ENCODE results near the gene RHOG. TPM values are rescaled to one million over a fixed set of nuclear protein-coding genes. Genes with fewer than 3 reads are reported as not detected.

The RHOG gene
- total RNA-seq, 2 experiments from 2014 or later = 101 to 106 TPM

DNA sequence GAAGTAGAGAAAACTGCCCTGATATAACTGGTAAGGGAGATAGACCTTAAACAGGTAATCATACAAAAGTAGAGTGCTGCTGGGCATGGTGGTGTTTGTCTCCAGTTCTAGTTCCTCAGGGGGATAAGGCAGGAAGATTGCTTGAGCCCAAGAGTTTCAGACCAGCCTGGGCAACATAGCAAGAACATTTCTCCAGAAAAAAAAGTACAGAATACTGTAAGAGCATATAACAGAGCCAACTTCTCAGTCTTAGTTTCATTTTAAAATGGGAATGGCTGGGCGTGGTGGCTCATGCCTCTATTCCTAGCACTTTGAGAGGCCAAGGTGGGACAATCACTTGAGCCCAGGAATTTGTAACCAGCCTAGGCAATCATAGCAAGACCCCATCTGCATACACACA lies 4.5 kb upstream of the RHOG start:
- ChIA-PET POLR2A (interaction anchor here (15.1 kb wide), 1 partner anchor 7 kb away, joined by 577 read pairs; the partner anchor contains the start of gene STIM1), CTCF (interaction anchor here (3.3 to 10.7 kb wide), 2 partner anchors 8 to 228 kb away, joined by 8 to 216 read pairs; partner anchors contain the start of gene STIM1)
- H3K27ac Mint-ChIP-seq = peak overlapping the region; percentile 81
- TF ChIP-seq, protein P1, sequence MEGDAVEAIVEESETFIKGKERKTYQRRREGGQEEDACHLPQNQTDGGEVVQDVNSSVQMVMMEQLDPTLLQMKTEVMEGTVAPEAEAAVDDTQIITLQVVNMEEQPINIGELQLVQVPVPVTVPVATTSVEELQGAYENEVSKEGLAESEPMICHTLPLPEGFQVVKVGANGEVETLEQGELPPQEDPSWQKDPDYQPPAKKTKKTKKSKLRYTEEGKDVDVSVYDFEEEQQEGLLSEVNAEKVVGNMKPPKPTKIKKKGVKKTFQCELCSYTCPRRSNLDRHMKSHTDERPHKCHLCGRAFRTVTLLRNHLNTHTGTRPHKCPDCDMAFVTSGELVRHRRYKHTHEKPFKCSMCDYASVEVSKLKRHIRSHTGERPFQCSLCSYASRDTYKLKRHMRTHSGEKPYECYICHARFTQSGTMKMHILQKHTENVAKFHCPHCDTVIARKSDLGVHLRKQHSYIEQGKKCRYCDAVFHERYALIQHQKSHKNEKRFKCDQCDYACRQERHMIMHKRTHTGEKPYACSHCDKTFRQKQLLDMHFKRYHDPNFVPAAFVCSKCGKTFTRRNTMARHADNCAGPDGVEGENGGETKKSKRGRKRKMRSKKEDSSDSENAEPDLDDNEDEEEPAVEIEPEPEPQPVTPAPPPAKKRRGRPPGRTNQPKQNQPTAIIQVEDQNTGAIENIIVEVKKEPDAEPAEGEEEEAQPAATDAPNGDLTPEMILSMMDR (IDR thresholded peaks at IDR 0.05) = no peak
- no peak for DNase-seq
- H3K27me3 Mint-ChIP-seq = no peaks in the 10 kb centered on the region
- intact Hi-C loops (cut with DNase I, micrococcal nuclease) = loop anchor here in 1 of 2 experiments (5.0 kb wide), 1 partner anchor 37 kb away; no protein-coding TSS in a partner anchor
- Histone ChIP-seq H3K27me3 (ENCODE audit: control insufficient read depth in 1 of 2, insufficient read depth in 2 of 2, low read length in 2 of 2) (no peaks in the 10 kb centered on the region), H3K27ac (ENCODE audit: low read depth in 1 of 2, low read length in 2 of 2) (no peak overlapping the region), H3K36me3 (ENCODE audit: insufficient read depth, low read length) (no peaks in the 10 kb centered on the region), H3K9me3 (ENCODE audit: control insufficient read depth in 1 of 2, insufficient read depth in 1 of 2, low read length in 2 of 2) (no peaks in the 10 kb centered on the region), H3K4me3 (ENCODE audit: low read length) (no peak overlapping the region), H3K4me1 (ENCODE audit: insufficient read depth, low read length) (peaks cover 14% of the 10 kb centered on the region)
- peaks cover 7% of the 10 kb centered on the region for H3K36me3 Mint-ChIP-seq (ENCODE audit: low read depth)
- H3K4me1 Mint-ChIP-seq (ENCODE audit: low read depth) = peaks cover 35% of the 10 kb centered on the region
- H3K4me3 Mint-ChIP-seq = no peak overlapping the region
- ATAC-seq (ENCODE audit: poor library complexity) = no peak
- H3K9me3 Mint-ChIP-seq = no peaks in the 10 kb centered on the region

DNA sequence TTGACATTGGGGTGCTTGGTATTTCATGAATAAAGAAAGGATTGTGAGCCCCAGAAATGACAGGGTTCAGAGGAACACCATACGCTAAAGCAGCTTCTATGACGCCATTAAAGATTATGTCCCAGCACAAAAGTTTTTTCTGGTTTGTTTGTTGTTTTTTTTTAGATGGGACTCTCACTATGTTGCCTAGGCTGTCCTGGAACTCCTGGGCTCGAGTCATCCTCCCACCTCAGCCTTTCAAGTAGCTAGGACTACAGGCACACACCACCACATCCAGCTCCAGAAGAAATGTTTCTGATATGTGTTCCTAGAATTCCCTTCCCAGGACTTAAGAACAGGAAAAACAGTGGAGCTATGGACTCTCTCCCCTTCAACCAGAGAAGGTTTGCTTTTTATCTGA lies 2.6 kb upstream of the RHOG start:
- intact Hi-C loops (cut with DNase I, micrococcal nuclease) = no loop called here
- H3K27ac Mint-ChIP-seq = peak overlapping the region; percentile 82
- TF ChIP-seq, protein P1 (IDR thresholded peaks at IDR 0.05) = no peak
- peak overlapping the region; percentile 39 for H3K4me3 Mint-ChIP-seq
- Histone ChIP-seq H3K9me3 (ENCODE audit: control insufficient read depth in 1 of 2, insufficient read depth in 1 of 2, low read length in 2 of 2) (no peaks in the 10 kb centered on the region), H3K4me1 (ENCODE audit: insufficient read depth, low read length) (peaks cover 24% of the 10 kb centered on the region), H3K4me3 (ENCODE audit: low read length) (no peak overlapping the region), H3K27me3 (ENCODE audit: control insufficient read depth in 1 of 2, insufficient read depth in 2 of 2, low read length in 2 of 2) (no peaks in the 10 kb centered on the region), H3K27ac (ENCODE audit: low read depth in 1 of 2, low read length in 2 of 2) (no peak overlapping the region), H3K36me3 (ENCODE audit: insufficient read depth, low read length) (no peaks in the 10 kb centered on the region)
- H3K9me3 Mint-ChIP-seq = no peaks in the 10 kb centered on the region
- no peak for ATAC-seq (ENCODE audit: poor library complexity)
- CTCF ChIA-PET = interaction anchor here (1.0 to 10.7 kb wide), 5 partner anchors 10 to 230 kb away, joined by 3 to 216 read pairs (median 4); partner anchors contain the start of gene STIM1
- POLR2A ChIA-PET = interaction anchor here (15.1 kb wide), 1 partner anchor 9 kb away, joined by 577 read pairs; the partner anchor contains the start of gene STIM1
- peaks cover 23% of the 10 kb centered on the region for H3K36me3 Mint-ChIP-seq (ENCODE audit: low read depth)
- H3K4me1 Mint-ChIP-seq (ENCODE audit: low read depth) = peaks cover 45% of the 10 kb centered on the region
- DNase-seq = no peak
- no peaks in the 10 kb centered on the region for H3K27me3 Mint-ChIP-seq

DNA sequence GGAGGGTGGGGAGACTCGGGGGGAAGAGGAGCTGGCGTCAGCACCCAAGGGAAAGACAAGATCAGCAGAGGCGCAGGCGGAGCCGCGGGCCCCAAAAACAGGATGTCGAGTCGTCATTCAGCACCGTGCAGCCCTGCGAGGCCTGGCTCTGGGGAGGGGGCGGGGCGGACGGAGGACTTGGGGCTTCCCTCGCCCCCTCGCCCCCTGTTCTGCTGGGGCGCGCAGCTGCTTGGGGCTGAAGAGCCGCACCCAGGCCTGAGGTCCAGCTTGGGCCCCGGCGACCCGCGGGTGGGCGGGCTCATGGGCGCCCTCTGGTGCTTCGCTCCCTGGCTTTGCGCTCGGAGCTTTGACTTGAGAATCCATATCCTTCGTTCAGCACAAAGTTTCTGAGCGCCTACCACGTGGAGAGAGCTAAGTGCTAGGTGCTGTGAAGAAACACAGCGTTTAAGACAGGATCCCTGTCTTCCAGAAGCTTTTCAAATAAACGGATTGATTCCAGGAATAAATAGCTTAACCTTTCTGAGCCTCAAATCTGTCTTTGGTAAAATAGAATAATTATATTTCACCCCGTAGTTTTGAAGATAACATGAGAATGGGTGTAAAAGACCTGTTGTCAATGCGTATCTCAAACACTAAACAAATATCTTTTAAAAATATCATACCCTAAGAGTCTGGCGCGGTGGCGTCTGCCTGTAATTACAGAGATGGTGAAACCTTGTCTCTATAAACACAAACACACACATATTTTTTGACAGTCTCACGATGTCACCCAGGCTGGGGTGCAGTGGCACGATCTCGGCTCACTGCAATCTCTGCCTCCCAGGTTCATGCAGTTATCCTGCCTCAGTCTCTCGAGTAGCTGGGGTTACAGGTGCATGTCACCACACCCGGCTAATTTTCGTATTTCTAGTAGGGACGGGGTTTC lies 929 bp upstream of the RHOG start:
- Histone ChIP-seq H3K27me3 (ENCODE audit: control insufficient read depth in 1 of 2, insufficient read depth in 2 of 2, low read length in 2 of 2) (no peaks in the 10 kb centered on the region), H3K9me3 (ENCODE audit: control insufficient read depth in 1 of 2, insufficient read depth in 1 of 2, low read length in 2 of 2) (no peaks in the 10 kb centered on the region), H3K36me3 (ENCODE audit: insufficient read depth, low read length) (no peaks in the 10 kb centered on the region), H3K4me1 (ENCODE audit: insufficient read depth, low read length) (peaks cover 40% of the 10 kb centered on the region), H3K27ac (ENCODE audit: low read depth in 1 of 2, low read length in 2 of 2) (peak overlapping the region; percentile 95 to 97), H3K4me3 (ENCODE audit: low read length) (peak overlapping the region; percentile 95)
- Mint-ChIP-seq H3K9me3 (no peaks in the 10 kb centered on the region), H3K4me3 (peak overlapping the region; percentile 97), H3K4me1 (ENCODE audit: low read depth) (peaks cover 61% of the 10 kb centered on the region), H3K27me3 (no peaks in the 10 kb centered on the region), H3K27ac (peak overlapping the region; percentile 95), H3K36me3 (ENCODE audit: low read depth) (peaks cover 27% of the 10 kb centered on the region)
- ATAC-seq (ENCODE audit: poor library complexity) (peak; percentile 72), DNase-seq (peak; percentile 85 to 98 (median 92))
- intact Hi-C loops (cut with DNase I, micrococcal nuclease) = loop anchor here (1.0 to 2.0 kb wide), 3 partner anchors 13 to 45 kb away; partner anchors contain the start of genes NUP98 (in 1 of the 2) and STIM1 (in 1 of the 2)
- TF ChIP-seq, protein P1 (IDR thresholded peaks at IDR 0.05) = peak; percentile 92
- POLR2A ChIA-PET = interaction anchor here (0.8 to 15.1 kb wide), 39 partner anchors 10 to 253 kb away, joined by 3 to 577 read pairs (median 6); partner anchors contain the start of genes NUP98, PGAP2, RRM1 and STIM1
- CTCF ChIA-PET = interaction anchor here (0.7 to 10.7 kb wide), 21 partner anchors 9 to 231 kb away, joined by 3 to 216 read pairs (median 5); partner anchors contain the start of genes NUP98, PGAP2 and STIM1

All from CD4-positive, alpha-beta T cell (primary cell).